ENCODE measurements around the gene ANKLE1.

GRCh38 chr19:17237747-17238706, 43.7 kb upstream of the ANKLE1 start:
- TF ChIP-seq CTCF (IDR thresholded peaks at IDR 0.05) (no peak), POLR2A (IDR thresholded peaks at IDR 0.05) (no peak)
